CD14-positive monocyte (primary cell): ENCODE results near the gene PPP2R2D. TPM values are rescaled to one million over a fixed set of nuclear protein-coding genes. Genes with fewer than 3 reads are reported as not detected.

Experiments
- DNase-seq, 3 donors: peaks; one replicate each; pipeline ENCODE4 v3.0.0-alpha.2; 2011 to 2022
- H2AFZ ChIP-seq: 2 replicates; pipeline ENCODE4 v1.6.0; 2012; ENCODE audit warnings: mild to moderate bottlenecking, low read depth, low read length, inconsistent platforms; ENCODE audit not compliant: insufficient read depth, poor library complexity, severe bottlenecking
- H3K27ac ChIP-seq, 2 donors: 1 replicate in 1 of 2; 2 replicates in 1 of 2; pipeline ENCODE4 v1.5.1; 2012 to 2013; ENCODE audit warnings: low read length in 2 of 2, control low read depth in 1 of 2, inconsistent platforms in 1 of 2, low read depth in 1 of 2, mild to moderate bottlenecking in 1 of 2
- H3K27me3 ChIP-seq, 2 donors: one replicate each; pipeline versions ENCODE4 v1.6.0 to v1.6.1; 2011 to 2013; ENCODE audit warnings: low read length in 2 of 2; ENCODE audit not compliant: control insufficient read depth in 2 of 2, insufficient read depth in 2 of 2
- H3K36me3 ChIP-seq, 2 donors: replicated peaks in 1 of 2; 1 replicate in 1 of 2; 2 replicates in 1 of 2; pipeline versions ENCODE4 v1.5.1 to v1.6.1; 2012 to 2013; ENCODE audit warnings: low read length in 2 of 2, control low read depth in 1 of 2, inconsistent platforms in 1 of 2, mild to moderate bottlenecking in 1 of 2; ENCODE audit not compliant: insufficient read depth in 2 of 2, control insufficient read depth in 1 of 2
- H3K4me1 ChIP-seq, 2 donors: 1 replicate in 1 of 2; 2 replicates in 1 of 2; pipeline versions ENCODE4 v1.5.1 to v1.6.1; 2012 to 2013; ENCODE audit warnings: low read length in 2 of 2, control low read depth in 1 of 2, inconsistent platforms in 1 of 2, mild to moderate bottlenecking in 1 of 2, moderate library complexity in 1 of 2; ENCODE audit not compliant: insufficient read depth in 2 of 2, control insufficient read depth in 1 of 2
- H3K4me2 ChIP-seq: replicated peaks from 2 replicates; pipeline ENCODE3; 2012; ENCODE audit warnings: low read length, moderate library complexity, mild to moderate bottlenecking; ENCODE audit not compliant: poor library complexity, severe bottlenecking; ENCODE audit errors: extremely low read depth
- H3K4me3 ChIP-seq, 3 experiments: fragments of 200-600 bp in 1 of 3; sonication (generic) in 1 of 3; replicated peaks in 1 of 3; 1 replicate in 2 of 3; 2 replicates in 1 of 3; pipeline ENCODE4 v1.5.1; 2011 to 2013; ENCODE audit warnings: low read length in 3 of 3, mild to moderate bottlenecking in 3 of 3, control low read depth in 2 of 3, low read depth in 2 of 3, inconsistent platforms in 1 of 3, moderate library complexity in 1 of 3
- H3K79me2 ChIP-seq: 2 replicates; pipeline ENCODE4 v1.6.0; 2012; ENCODE audit warnings: mild to moderate bottlenecking, control low read depth, inconsistent platforms, low read length, moderate library complexity; ENCODE audit not compliant: insufficient read depth
- H3K9ac ChIP-seq: 2 replicates; pipeline ENCODE4 v1.6.0; 2017; ENCODE audit warnings: low read length, mild to moderate bottlenecking; ENCODE audit not compliant: insufficient read depth, poor library complexity, severe bottlenecking
- H3K9me3 ChIP-seq, 2 donors: replicated peaks in 1 of 2; 1 replicate in 1 of 2; 2 replicates in 1 of 2; pipeline versions ENCODE4 v1.5.1 to v1.6.1; 2012 to 2013; ENCODE audit warnings: low read length in 2 of 2, control low read depth in 1 of 2; ENCODE audit not compliant: control insufficient read depth in 1 of 2, insufficient read depth in 1 of 2
- H4K20me1 ChIP-seq: 2 replicates; pipeline ENCODE4 v1.6.0; 2012; ENCODE audit warnings: mild to moderate bottlenecking, low read length, control low read depth, moderate library complexity; ENCODE audit not compliant: insufficient read depth
- H3K27ac Mint-ChIP-seq, 7 donors: one replicate each; pipeline ENCODE4 v1.8.0; 2020; ENCODE audit warnings: mild to moderate bottlenecking in 7 of 7, mixed read lengths in 7 of 7, moderate library complexity in 6 of 7, inconsistent platforms in 2 of 7
- H3K27me3 Mint-ChIP-seq, 3 donors: one replicate each; pipeline ENCODE4 v1.8.0; 2021 to 2022; ENCODE audit warnings: low read depth in 3 of 3, mild to moderate bottlenecking in 3 of 3, mixed read lengths in 3 of 3, moderate library complexity in 3 of 3, inconsistent platforms in 1 of 3
- H3K36me3 Mint-ChIP-seq, 2 donors: one replicate each; pipeline ENCODE4 v1.8.0; 2020; ENCODE audit warnings: mixed read lengths in 2 of 2, inconsistent platforms in 1 of 2, mild to moderate bottlenecking in 1 of 2
- H3K4me1 Mint-ChIP-seq: one replicate; pipeline ENCODE4 v1.8.0; 2020; ENCODE audit warnings: mild to moderate bottlenecking, mixed read lengths
- H3K4me3 Mint-ChIP-seq, 2 donors: one replicate each; pipeline ENCODE4 v1.8.0; 2020; ENCODE audit warnings: mild to moderate bottlenecking in 2 of 2, mixed read lengths in 2 of 2, moderate library complexity in 1 of 2
- H3K9me3 Mint-ChIP-seq, 7 donors: one replicate each; pipeline ENCODE4 v1.8.0; 2020 to 2022; ENCODE audit warnings: mixed read lengths in 7 of 7, mild to moderate bottlenecking in 6 of 7, moderate library complexity in 6 of 7, inconsistent platforms in 2 of 7
- CTCF ChIP-seq: fragments of 200-600 bp; IDR thresholded peaks from one replicate; pipeline ENCODE4 v1.8.0; 2022; ENCODE audit warnings: antibody characterized with exemption, mild to moderate bottlenecking
- WGBS: methylation state at CpG from one replicate; pipeline ENCODE4 v1.1.5; 2013; ENCODE audit warnings: missing lambda C conversion rate; ENCODE audit not compliant: insufficient coverage; 5-methylcytosine and 5-hydroxymethylcytosine counted together
- intact Hi-C, 2 donors: fragments of 100-400 bp; cut with micrococcal nuclease; formaldehyde crosslinking; loops; one replicate each; pipeline versions ENCODE4 v1.15.0 to v1.15.1; 2023
- polyA plus RNA-seq, 3 donors: library from polyadenylated mRNA; depleted of rRNA in 1 of 3; unstranded in 2 of 3; stranded (reverse) in 1 of 3; fragments of 300-500 nt in 2 of 3; fragments of >200 nt in 1 of 3; fragmentation: Illumina TruSeq in 2 of 3; gene quantifications; 1 replicate in 2 of 3; 2 replicates in 1 of 3; pipeline ENCODE4 v1.2.3, GENCODE V29; 2012 to 2021

Gene PPP2R2D
- polyA plus RNA-seq, 3 donors: 12.8 to 23.5 (median 12.9) TPM

- Histone ChIP-seq H3K79me2 (no peaks in the 10 kb centered on the region), H2AFZ (no peak overlapping the region), H3K9me3 (no peaks in the 10 kb centered on the region), H3K9ac (no peak overlapping the region), H3K27me3 (no peaks in the 10 kb centered on the region), H3K27ac (no peak overlapping the region), H4K20me1 (no peaks in the 10 kb centered on the region), H3K4me2 (no peak overlapping the region), H3K36me3 (no peaks in the 10 kb centered on the region), H3K4me3 (no peak overlapping the region), H3K4me1 (no peaks in the 10 kb centered on the region)
- Mint-ChIP-seq H3K27me3 (peaks cover 3 to 9% (median 7%) of the 10 kb centered on the region in 3 donors), H3K4me1 (peaks cover 3% of the 10 kb centered on the region), H3K9me3 (peaks cover 0 to 7% (median 3%) of the 10 kb centered on the region in 7 donors), H3K27ac (no peak overlapping the region), H3K36me3 (no peaks in the 10 kb centered on the region), H3K4me3 (no peak overlapping the region)
- intact Hi-C loops: loop anchor here in 1 of 2 donors (5.0 kb wide), 2 partner anchors 419 to 1679 kb away; no protein-coding TSS in a partner anchor
- DNase-seq: no peak
- TF ChIP-seq CTCF: no peak
- WGBS: 86% methylated on average over 7 of the region's 15 CpGs
Measured at GRCh38 chr10:131870831-131871672, 29.8 kb upstream of the PPP2R2D start.

GRCh38 chr10:131871673-131872005 is 29.2 kb upstream of the PPP2R2D start:
- H3K4me1 ChIP-seq: no peaks in the 10 kb centered on the region
- Mint-ChIP-seq H3K36me3 (no peaks in the 10 kb centered on the region), H3K27me3 (peaks cover 3 to 11% (median 5%) of the 10 kb centered on the region in 3 donors), H3K27ac (no peak overlapping the region), H3K9me3 (peaks cover 0 to 7% (median 3%) of the 10 kb centered on the region in 7 donors), H3K4me3 (no peak overlapping the region), H3K4me1 (peaks cover 3% of the 10 kb centered on the region)
- H4K20me1 ChIP-seq: no peaks in the 10 kb centered on the region
- H2AFZ ChIP-seq: no peak overlapping the region
- WGBS: 87% methylated on average over 8 of the region's 8 CpGs
- no peak overlapping the region for H3K9ac ChIP-seq
- no peak for DNase-seq
- H3K27me3 ChIP-seq: no peaks in the 10 kb centered on the region
- no peaks in the 10 kb centered on the region for H3K9me3 ChIP-seq
- H3K4me2 ChIP-seq: no peak overlapping the region
- TF ChIP-seq CTCF: no peak
- H3K4me3 ChIP-seq: no peak overlapping the region
- intact Hi-C loops: loop anchor here in 1 of 2 donors (5.0 kb wide), 2 partner anchors 419 to 1679 kb away; no protein-coding TSS in a partner anchor
- H3K79me2 ChIP-seq: no peaks in the 10 kb centered on the region
- H3K27ac ChIP-seq: no peak overlapping the region
- no peaks in the 10 kb centered on the region for H3K36me3 ChIP-seq
